ENCODE results near the gene CEBPE. TPM values are rescaled to one million over a fixed set of nuclear protein-coding genes. Genes with fewer than 3 reads are reported as not detected.

CEBPE gene
- polyA plus RNA-seq, 2 donors: 0.02 TPM; not detected in 1

- Histone ChIP-seq H3K4me3 (ENCODE audit: low read depth in 1 of 2, low read length in 2 of 2) (no peak overlapping the region), H3K36me3 (ENCODE audit: control insufficient read depth in 2 of 2, insufficient read depth in 2 of 2, low read length in 1 of 2) (peaks cover 7 to 15% of the 10 kb centered on the region in 2 donors), H3K9me3 (ENCODE audit: control insufficient read depth in 2 of 2, insufficient read depth in 1 of 2, low read depth in 1 of 2, low read length in 1 of 2) (no peaks in the 10 kb centered on the region), H3K4me1 (ENCODE audit: control insufficient read depth in 2 of 2, insufficient read depth in 2 of 2, low read length in 1 of 2) (no peaks in the 10 kb centered on the region), H3K27ac (ENCODE audit: low read depth in 2 of 2, low read length in 1 of 2) (peak overlapping the region in 1 of 2 donors; percentile 13), H3K27me3 (ENCODE audit: control insufficient read depth in 1 of 2, insufficient read depth in 2 of 2, low read length in 2 of 2) (no peaks in the 10 kb centered on the region)
- 91 to 92% methylated on average over 12 of the region's 12 CpGs for WGBS, 2 donors
Observed at GRCh38 chr14:23089498-23090253, 29.4 kb downstream of the CEBPE start.

DNA sequence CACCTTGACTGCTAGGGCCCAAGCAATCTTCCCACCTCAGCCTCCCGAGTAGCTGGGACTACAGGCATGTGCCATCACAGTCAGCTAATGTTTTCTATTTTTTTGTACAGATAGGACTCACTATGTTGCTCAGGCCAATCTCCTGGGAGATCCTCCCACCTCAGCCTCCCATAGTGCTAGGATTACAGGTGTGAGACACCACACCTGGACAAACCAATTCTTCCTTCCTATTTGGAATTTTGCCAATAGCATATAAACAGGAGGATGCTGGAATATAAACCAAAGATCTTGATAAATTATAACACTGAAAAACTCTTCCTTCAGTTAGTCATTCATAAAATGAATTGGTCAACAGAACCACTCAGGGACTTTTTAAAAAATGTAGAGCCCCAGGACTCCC is 32.5 kb downstream of the CEBPE start:
- 78 to 98% methylated on average over 1 of the region's 1 CpG for WGBS, 2 donors
- no peaks in the 10 kb centered on the region for H3K9me3 ChIP-seq (ENCODE audit: control insufficient read depth in 2 of 2, insufficient read depth in 1 of 2, low read depth in 1 of 2, low read length in 1 of 2)
- no peak overlapping the region for H3K4me3 ChIP-seq (ENCODE audit: low read depth in 1 of 2, low read length in 2 of 2)
- no peak overlapping the region for H3K27ac ChIP-seq (ENCODE audit: low read depth in 2 of 2, low read length in 1 of 2)
- H3K36me3 ChIP-seq (ENCODE audit: control insufficient read depth in 2 of 2, insufficient read depth in 2 of 2, low read length in 1 of 2): peaks cover 9 to 15% of the 10 kb centered on the region in 2 donors
- H3K27me3 ChIP-seq (ENCODE audit: control insufficient read depth in 1 of 2, insufficient read depth in 2 of 2, low read length in 2 of 2): no peaks in the 10 kb centered on the region
- no peaks in the 10 kb centered on the region for H3K4me1 ChIP-seq (ENCODE audit: control insufficient read depth in 2 of 2, insufficient read depth in 2 of 2, low read length in 1 of 2)

DNA sequence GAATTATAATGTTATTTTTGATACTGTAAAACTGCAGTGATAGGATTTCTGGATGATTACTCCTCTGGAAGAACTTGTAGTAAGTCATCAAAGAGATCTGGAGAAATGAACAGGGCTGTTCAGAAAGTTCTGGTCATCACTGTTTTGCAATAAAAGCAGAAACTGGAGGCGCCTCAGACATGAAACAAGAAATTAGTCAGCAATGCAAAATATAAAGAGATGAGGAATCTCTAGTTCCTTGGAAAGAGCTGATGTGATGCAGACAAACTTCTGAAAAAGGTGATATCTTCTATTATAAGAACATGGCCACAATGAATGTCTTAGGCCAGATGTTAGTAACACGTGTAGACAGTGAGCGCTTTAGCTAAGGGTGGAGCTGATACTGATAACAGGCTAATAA is 33.6 kb downstream of the CEBPE start:
- no peaks in the 10 kb centered on the region for H3K4me1 ChIP-seq (ENCODE audit: control insufficient read depth in 2 of 2, insufficient read depth in 2 of 2, low read length in 1 of 2)
- H3K36me3 ChIP-seq (ENCODE audit: control insufficient read depth in 2 of 2, insufficient read depth in 2 of 2, low read length in 1 of 2): peaks cover 16 to 19% of the 10 kb centered on the region in 2 donors
- H3K27ac ChIP-seq (ENCODE audit: low read depth in 2 of 2, low read length in 1 of 2): no peak overlapping the region
- H3K9me3 ChIP-seq (ENCODE audit: control insufficient read depth in 2 of 2, insufficient read depth in 1 of 2, low read depth in 1 of 2, low read length in 1 of 2): no peaks in the 10 kb centered on the region
- no peaks in the 10 kb centered on the region for H3K27me3 ChIP-seq (ENCODE audit: control insufficient read depth in 1 of 2, insufficient read depth in 2 of 2, low read length in 2 of 2)
- 68 to 80% methylated on average over 3 of the region's 3 CpGs for WGBS, 2 donors
- H3K4me3 ChIP-seq (ENCODE audit: low read depth in 1 of 2, low read length in 2 of 2): no peak overlapping the region

GRCh38 chr14:23080474-23080873 is 38.6 kb downstream of the CEBPE start:
- no peaks in the 10 kb centered on the region for H3K27me3 ChIP-seq (ENCODE audit: control insufficient read depth in 1 of 2, insufficient read depth in 2 of 2, low read length in 2 of 2)
- no peak overlapping the region for H3K4me3 ChIP-seq (ENCODE audit: low read depth in 1 of 2, low read length in 2 of 2)
- WGBS, 2 donors: 75 to 84% methylated on average over 1 of the region's 1 CpG
- no peak overlapping the region for H3K27ac ChIP-seq (ENCODE audit: low read depth in 2 of 2, low read length in 1 of 2)
- H3K4me1 ChIP-seq (ENCODE audit: control insufficient read depth in 2 of 2, insufficient read depth in 2 of 2, low read length in 1 of 2): no peaks in the 10 kb centered on the region
- no peaks in the 10 kb centered on the region for H3K9me3 ChIP-seq (ENCODE audit: control insufficient read depth in 2 of 2, insufficient read depth in 1 of 2, low read depth in 1 of 2, low read length in 1 of 2)
- H3K36me3 ChIP-seq (ENCODE audit: control insufficient read depth in 2 of 2, insufficient read depth in 2 of 2, low read length in 1 of 2): peaks cover 15 to 36% of the 10 kb centered on the region in 2 donors

DNA sequence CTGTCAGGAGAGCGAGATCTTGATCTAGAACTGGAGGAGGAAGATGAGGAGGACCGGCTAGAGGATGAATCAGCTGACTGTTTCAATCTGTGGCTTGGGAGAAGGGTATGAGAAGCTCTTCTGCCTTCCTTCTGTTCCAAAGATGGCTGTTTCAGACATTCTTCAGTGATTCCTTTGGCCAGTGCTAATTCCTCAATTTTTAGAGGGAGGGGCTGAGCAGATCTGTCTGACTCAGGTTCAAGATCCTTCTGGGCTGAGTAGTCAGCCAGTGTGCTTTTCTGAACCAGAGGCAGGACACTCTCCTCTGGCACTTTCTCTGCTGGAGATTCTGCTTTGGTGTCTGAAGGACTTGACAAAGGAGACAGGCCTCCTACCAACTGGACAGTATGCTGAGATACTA is 39.3 kb downstream of the CEBPE start:
- H3K4me1 ChIP-seq (ENCODE audit: control insufficient read depth in 2 of 2, insufficient read depth in 2 of 2, low read length in 1 of 2): no peaks in the 10 kb centered on the region
- H3K4me3 ChIP-seq (ENCODE audit: low read depth in 1 of 2, low read length in 2 of 2): no peak overlapping the region
- WGBS, 2 donors: 84 to 88% methylated on average over 2 of the region's 2 CpGs
- H3K36me3 ChIP-seq (ENCODE audit: control insufficient read depth in 2 of 2, insufficient read depth in 2 of 2, low read length in 1 of 2): peaks cover 15 to 36% of the 10 kb centered on the region in 2 donors
- peak overlapping the region; percentile 2 to 42 for H3K27ac ChIP-seq (ENCODE audit: low read depth in 2 of 2, low read length in 1 of 2)
- H3K9me3 ChIP-seq (ENCODE audit: control insufficient read depth in 2 of 2, insufficient read depth in 1 of 2, low read depth in 1 of 2, low read length in 1 of 2): no peaks in the 10 kb centered on the region
- no peaks in the 10 kb centered on the region for H3K27me3 ChIP-seq (ENCODE audit: control insufficient read depth in 1 of 2, insufficient read depth in 2 of 2, low read length in 2 of 2)

- Histone ChIP-seq H3K27ac (ENCODE audit: low read depth in 2 of 2, low read length in 1 of 2) (peak overlapping the region; percentile 28 to 51), H3K9me3 (ENCODE audit: control insufficient read depth in 2 of 2, insufficient read depth in 1 of 2, low read depth in 1 of 2, low read length in 1 of 2) (no peaks in the 10 kb centered on the region), H3K4me3 (ENCODE audit: low read depth in 1 of 2, low read length in 2 of 2) (no peak overlapping the region), H3K4me1 (ENCODE audit: control insufficient read depth in 2 of 2, insufficient read depth in 2 of 2, low read length in 1 of 2) (no peaks in the 10 kb centered on the region), H3K36me3 (ENCODE audit: control insufficient read depth in 2 of 2, insufficient read depth in 2 of 2, low read length in 1 of 2) (peaks cover 15 to 36% of the 10 kb centered on the region in 2 donors), H3K27me3 (ENCODE audit: control insufficient read depth in 1 of 2, insufficient read depth in 2 of 2, low read length in 2 of 2) (no peaks in the 10 kb centered on the region)
- 16 to 34% methylated on average over 2 of the region's 2 CpGs for WGBS, 2 donors
Observed at GRCh38 chr14:23078692-23079116, 40.4 kb downstream of the CEBPE start.

GRCh38 chr14:23077962-23078361 is 41.1 kb downstream of the CEBPE start:
- H3K27me3 ChIP-seq (ENCODE audit: control insufficient read depth in 1 of 2, insufficient read depth in 2 of 2, low read length in 2 of 2): no peaks in the 10 kb centered on the region
- H3K4me3 ChIP-seq (ENCODE audit: low read depth in 1 of 2, low read length in 2 of 2): no peak overlapping the region
- H3K4me1 ChIP-seq (ENCODE audit: control insufficient read depth in 2 of 2, insufficient read depth in 2 of 2, low read length in 1 of 2): no peaks in the 10 kb centered on the region
- H3K27ac ChIP-seq (ENCODE audit: low read depth in 2 of 2, low read length in 1 of 2): peak overlapping the region; percentile 62 to 74
- H3K9me3 ChIP-seq (ENCODE audit: control insufficient read depth in 2 of 2, insufficient read depth in 1 of 2, low read depth in 1 of 2, low read length in 1 of 2): no peaks in the 10 kb centered on the region
- peaks cover 15 to 36% of the 10 kb centered on the region in 2 donors for H3K36me3 ChIP-seq (ENCODE audit: control insufficient read depth in 2 of 2, insufficient read depth in 2 of 2, low read length in 1 of 2)
- WGBS, 2 donors: 83 to 88% methylated on average over 5 of the region's 5 CpGs

GRCh38 chr14:23076785-23077408 is 42.2 kb downstream of the CEBPE start:
- peaks cover 0 to 4% of the 10 kb centered on the region in 2 donors for H3K4me1 ChIP-seq (ENCODE audit: control insufficient read depth in 2 of 2, insufficient read depth in 2 of 2, low read length in 1 of 2)
- H3K36me3 ChIP-seq (ENCODE audit: control insufficient read depth in 2 of 2, insufficient read depth in 2 of 2, low read length in 1 of 2): peaks cover 15 to 33% of the 10 kb centered on the region in 2 donors
- H3K27me3 ChIP-seq (ENCODE audit: control insufficient read depth in 1 of 2, insufficient read depth in 2 of 2, low read length in 2 of 2): no peaks in the 10 kb centered on the region
- 61 to 62% methylated on average over 5 of the region's 5 CpGs for WGBS, 2 donors
- no peak overlapping the region for H3K27ac ChIP-seq (ENCODE audit: low read depth in 2 of 2, low read length in 1 of 2)
- H3K4me3 ChIP-seq (ENCODE audit: low read depth in 1 of 2, low read length in 2 of 2): no peak overlapping the region
- no peaks in the 10 kb centered on the region for H3K9me3 ChIP-seq (ENCODE audit: control insufficient read depth in 2 of 2, insufficient read depth in 1 of 2, low read depth in 1 of 2, low read length in 1 of 2)

- H3K27me3 ChIP-seq (ENCODE audit: control insufficient read depth in 1 of 2, insufficient read depth in 2 of 2, low read length in 2 of 2): no peaks in the 10 kb centered on the region
- peaks cover 5 to 21% of the 10 kb centered on the region in 2 donors for H3K36me3 ChIP-seq (ENCODE audit: control insufficient read depth in 2 of 2, insufficient read depth in 2 of 2, low read length in 1 of 2)
- 92 to 100% methylated on average over 1 of the region's 1 CpG for WGBS, 2 donors
Observed at GRCh38 chr14:23074906-23075305, 44.1 kb downstream of the CEBPE start.

More at GRCh38 chr14:23074906-23075305, 44.1 kb downstream of the CEBPE start:
- H3K4me1 ChIP-seq (ENCODE audit: control insufficient read depth in 2 of 2, insufficient read depth in 2 of 2, low read length in 1 of 2): peaks cover 0 to 5% of the 10 kb centered on the region in 2 donors
- H3K9me3 ChIP-seq (ENCODE audit: control insufficient read depth in 2 of 2, insufficient read depth in 1 of 2, low read depth in 1 of 2, low read length in 1 of 2): no peaks in the 10 kb centered on the region
- no peak overlapping the region for H3K27ac ChIP-seq (ENCODE audit: low read depth in 2 of 2, low read length in 1 of 2)
- no peak overlapping the region for H3K4me3 ChIP-seq (ENCODE audit: low read depth in 1 of 2, low read length in 2 of 2)
